HK-2 (cell line): ENCODE results near the gene TSKU.

Experiments used
- DNase-seq: peaks from one replicate; pipeline ENCODE4 v3.0.0-alpha.2; 2018; ENCODE audit not compliant: unreplicated experiment

Gene TSKU

GRCh38 chr11:76752321-76753143, 30.6 kb upstream of the TSKU start:
- no peak for DNase-seq

- no peak for DNase-seq
Observed at GRCh38 chr11:76753449-76753848, 29.7 kb upstream of the TSKU start.

DNA sequence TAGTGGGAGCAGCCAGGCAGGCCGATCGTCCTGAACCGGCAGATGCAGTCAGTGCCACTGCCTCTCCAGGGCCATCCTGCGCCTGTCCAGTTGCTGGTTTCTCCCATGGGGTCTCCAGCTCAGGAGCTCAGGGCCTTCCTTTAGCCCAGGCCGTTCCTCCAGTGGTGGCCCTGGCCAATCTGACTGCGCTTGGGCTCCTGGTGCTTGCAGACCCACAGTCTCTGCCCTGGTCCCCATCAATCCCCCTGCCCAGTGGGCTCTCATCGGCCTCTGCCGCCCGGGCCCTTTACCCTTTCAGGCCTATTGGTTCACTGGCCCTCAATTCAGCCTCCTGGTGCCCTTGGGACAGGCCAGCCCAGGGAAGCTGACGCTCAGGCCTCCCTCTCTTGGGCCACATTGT, 29.2 kb upstream of the TSKU start:
- no peak for DNase-seq

- DNase-seq: no peak
Observed at GRCh38 chr11:76756341-76756741, 26.8 kb upstream of the TSKU start.

GRCh38 chr11:76758311-76758710, 24.8 kb upstream of the TSKU start:
- DNase-seq: no peak

DNA sequence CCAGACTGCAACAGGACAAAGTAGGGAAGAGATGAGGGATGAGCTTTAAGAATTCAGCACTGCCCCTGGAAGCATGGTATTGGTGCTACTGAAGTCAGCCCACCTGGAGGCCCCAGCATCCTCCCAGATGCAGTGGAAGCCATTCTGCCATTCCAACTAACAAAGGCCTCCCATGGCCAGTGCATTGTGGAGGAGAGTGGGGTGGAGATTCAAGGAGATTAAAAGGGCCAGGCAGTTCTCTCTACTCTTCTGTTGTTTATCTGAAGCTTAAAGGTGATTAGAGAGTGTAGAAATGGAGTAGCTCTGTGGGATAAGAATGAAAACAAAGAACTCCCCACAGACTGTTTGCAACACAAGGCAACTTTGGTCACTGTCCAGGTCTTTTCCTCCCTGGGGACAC, 24.1 kb upstream of the TSKU start:
- no peak for DNase-seq

- DNase-seq: no peak
Observed at GRCh38 chr11:76759517-76759916, 23.6 kb upstream of the TSKU start.

DNA sequence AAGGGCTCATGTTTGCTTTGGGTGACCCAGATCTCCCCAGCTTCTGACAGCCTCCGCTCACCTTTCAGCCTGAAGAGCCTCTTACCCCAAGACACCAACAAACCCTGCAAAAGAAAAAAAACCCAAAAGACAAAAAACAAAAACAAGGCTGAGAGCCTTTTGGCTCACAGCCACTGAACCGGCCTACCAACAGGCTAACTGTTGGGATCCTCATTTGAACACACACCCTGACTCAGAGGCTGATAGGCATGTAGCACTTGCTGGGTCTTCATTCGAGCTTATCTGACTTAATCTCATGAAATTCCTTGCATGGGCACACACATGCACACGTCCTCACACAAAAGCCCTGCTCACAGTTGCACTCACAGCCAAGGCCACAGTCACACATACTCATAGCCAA, 22.9 kb upstream of the TSKU start:
- no peak for DNase-seq

DNA sequence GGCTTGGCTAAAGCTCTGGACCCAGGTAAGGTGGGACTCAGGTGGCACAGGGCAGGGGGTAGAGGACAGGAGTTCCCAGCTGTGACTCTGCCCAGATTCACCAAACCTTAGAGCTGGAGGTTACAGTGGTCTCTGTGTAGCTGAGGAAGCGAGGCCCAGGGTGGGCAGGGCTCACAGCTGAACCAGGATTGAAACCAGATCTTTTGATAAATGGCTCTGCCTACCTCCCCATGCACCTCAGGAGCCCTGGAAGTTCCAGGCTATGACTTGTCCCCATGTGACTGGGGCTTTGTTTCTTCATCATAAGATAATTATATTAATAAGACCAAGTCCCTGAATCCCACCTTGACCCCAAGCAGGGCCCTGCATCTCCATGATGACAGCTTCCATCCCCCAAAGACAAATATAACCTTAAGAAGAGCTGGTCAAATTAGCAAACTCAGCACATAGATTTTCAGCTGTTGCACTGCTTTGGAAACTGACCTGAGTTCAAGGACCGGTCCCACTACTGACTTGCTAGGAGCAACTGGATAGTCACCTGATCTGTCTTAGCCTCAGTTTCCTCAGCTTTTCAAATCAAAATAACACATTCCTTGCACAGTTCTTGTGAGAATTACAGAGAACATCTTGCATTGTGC, 21.3 kb upstream of the TSKU start:
- no peak for DNase-seq

GRCh38 chr11:76762356-76762752, 20.8 kb upstream of the TSKU start:
- no peak for DNase-seq

DNA sequence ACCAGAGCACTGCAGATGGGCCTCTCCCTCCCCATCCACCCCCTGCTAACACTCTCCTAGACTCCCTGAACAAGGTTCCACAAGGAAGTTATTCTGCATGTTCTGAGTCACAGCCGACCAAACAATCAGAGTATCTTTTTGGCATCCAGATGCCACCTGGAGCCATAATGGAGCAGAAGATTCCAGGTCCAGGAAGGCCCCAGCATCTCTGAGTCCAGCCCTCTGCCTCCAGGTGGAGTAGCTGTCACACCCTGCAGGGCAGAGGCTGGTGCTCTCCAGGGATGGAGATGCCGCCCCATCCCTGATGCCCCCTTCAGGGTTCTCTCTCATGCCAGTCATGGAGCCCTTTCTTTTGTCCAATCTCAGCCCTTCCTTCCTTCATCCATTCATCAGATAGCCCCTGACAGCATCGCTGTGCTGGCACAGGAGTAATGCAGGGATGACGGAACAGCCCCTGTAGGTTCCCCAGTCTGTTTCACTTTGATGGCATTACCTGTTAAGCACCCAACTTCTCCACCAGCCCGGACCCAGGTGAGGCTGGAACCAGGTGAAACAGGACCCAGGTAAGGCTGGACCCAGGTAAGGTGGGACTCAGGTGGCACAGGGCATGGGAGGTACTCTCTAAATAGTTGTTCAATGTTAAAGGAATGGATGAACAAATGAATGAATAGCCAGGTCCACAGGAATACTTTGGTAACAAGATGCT, 20.1 kb upstream of the TSKU start:
- no peak for DNase-seq

GRCh38 chr11:76763573-76764346, 19.4 kb upstream of the TSKU start:
- DNase-seq: peak; percentile 17

DNA sequence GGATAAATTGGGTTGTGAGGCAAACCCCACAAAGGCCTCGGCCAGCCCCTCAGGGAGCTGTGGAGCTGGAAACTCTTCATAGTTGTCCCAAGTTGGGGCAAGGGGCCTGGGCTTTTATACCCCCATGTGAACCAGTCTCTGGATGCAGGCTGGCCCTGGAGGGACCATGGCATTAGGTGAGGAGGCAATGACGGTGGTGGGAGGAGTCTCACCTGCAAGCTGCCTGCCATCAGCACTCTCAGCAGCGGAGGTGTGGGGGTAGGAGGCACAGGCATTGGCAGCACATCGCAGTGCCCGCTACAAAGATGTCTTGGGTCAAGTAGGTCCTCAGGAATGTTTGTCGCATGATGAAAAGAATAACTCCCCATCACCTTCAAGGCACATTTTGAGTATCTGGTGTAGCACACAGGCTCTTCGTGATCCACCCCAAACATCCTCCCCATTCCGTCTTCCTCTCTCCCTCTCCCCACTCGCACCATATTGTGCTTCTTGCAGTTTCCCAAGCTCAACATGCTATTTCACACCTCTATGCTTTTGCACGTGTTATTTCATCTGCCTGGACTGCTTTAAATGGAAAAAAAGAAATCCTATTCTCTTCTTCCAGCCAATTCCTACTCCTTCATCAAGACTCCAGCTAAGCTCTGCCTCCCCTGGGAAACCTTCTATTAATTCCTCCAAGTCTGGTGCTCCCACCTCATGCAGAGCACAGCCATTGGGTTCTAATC, 18.1 kb upstream of the TSKU start:
- DNase-seq: no peak

- no peak for DNase-seq
Observed at GRCh38 chr11:76765863-76766350, 17.2 kb upstream of the TSKU start.

GRCh38 chr11:76766521-76766920, 16.6 kb upstream of the TSKU start:
- no peak for DNase-seq

GRCh38 chr11:76767659-76768058, 15.5 kb upstream of the TSKU start:
- no peak for DNase-seq

- DNase-seq: no peak
Observed at GRCh38 chr11:76768088-76768908, 14.9 kb upstream of the TSKU start.

GRCh38 chr11:76768909-76769560, 14.1 kb upstream of the TSKU start:
- DNase-seq: no peak

GRCh38 chr11:76769645-76770586, 13.2 kb upstream of the TSKU start:
- peak; percentile 15 for DNase-seq
